GM12891 (cell line): ENCODE data around the gene ATP5PO.

Experiments used
- DNase-seq: peaks from one replicate; pipeline ENCODE4 v3.0.0; 2011; ENCODE audit warnings: low spot score; ENCODE audit not compliant: insufficient read length
- FAIRE-seq: peaks from 2 replicates; lab custom pipeline; 2011; peaks lifted over from hg19 to GRCh38; lab: Jason Lieb, UNC
- PAX5 ChIP-seq: IDR thresholded peaks from 2 replicates; pipeline ENCODE4 v1.6.1; 2011; ENCODE audit warnings: low read length, moderate library complexity, mild to moderate bottlenecking; ENCODE audit not compliant: insufficient read depth, severe bottlenecking
- POLR2A ChIP-seq: IDR thresholded peaks from 2 replicates; pipeline ENCODE4 v1.6.1; 2011; ENCODE audit warnings: low read depth, low read length, control low read depth
- POLR2AphosphoS5 ChIP-seq: IDR thresholded peaks from 2 replicates; pipeline ENCODE4 v1.6.1; 2011; ENCODE audit warnings: low read depth, low read length, control low read depth
- POU2F2 ChIP-seq: IDR thresholded peaks from 2 replicates; pipeline ENCODE4 v1.6.1; 2011; ENCODE audit warnings: low read depth, mild to moderate bottlenecking, control low read depth, low read length, moderate library complexity
- SPI1 ChIP-seq: IDR thresholded peaks from 2 replicates; pipeline ENCODE4 v1.6.1; 2011; ENCODE audit warnings: low read depth, low read length, control low read depth
- TAF1 ChIP-seq: IDR thresholded peaks from 2 replicates; pipeline ENCODE4 v1.6.1; 2011; ENCODE audit warnings: low read depth, low read length, control low read depth

ATP5PO gene

DNA sequence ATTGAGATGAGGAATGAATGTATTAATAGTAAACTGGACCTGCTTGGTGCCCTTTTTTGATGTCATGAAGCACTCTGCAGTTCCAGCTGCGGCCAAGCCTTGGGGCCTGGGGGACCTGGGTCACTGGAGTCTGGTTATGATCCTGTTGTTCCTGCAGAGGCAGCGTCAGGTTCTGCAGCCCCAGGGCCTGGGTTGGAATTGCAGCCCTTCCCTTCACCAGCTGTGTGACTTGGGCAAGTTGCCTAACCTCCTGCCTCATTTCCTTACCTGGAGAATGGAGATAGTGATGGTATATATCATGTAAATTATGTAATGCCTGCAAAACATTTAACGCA, 9.1 kb upstream of the ATP5PO start:
- TF ChIP-seq SPI1 = no peak
- DNase-seq = no peak
- no peak for FAIRE-seq

DNA sequence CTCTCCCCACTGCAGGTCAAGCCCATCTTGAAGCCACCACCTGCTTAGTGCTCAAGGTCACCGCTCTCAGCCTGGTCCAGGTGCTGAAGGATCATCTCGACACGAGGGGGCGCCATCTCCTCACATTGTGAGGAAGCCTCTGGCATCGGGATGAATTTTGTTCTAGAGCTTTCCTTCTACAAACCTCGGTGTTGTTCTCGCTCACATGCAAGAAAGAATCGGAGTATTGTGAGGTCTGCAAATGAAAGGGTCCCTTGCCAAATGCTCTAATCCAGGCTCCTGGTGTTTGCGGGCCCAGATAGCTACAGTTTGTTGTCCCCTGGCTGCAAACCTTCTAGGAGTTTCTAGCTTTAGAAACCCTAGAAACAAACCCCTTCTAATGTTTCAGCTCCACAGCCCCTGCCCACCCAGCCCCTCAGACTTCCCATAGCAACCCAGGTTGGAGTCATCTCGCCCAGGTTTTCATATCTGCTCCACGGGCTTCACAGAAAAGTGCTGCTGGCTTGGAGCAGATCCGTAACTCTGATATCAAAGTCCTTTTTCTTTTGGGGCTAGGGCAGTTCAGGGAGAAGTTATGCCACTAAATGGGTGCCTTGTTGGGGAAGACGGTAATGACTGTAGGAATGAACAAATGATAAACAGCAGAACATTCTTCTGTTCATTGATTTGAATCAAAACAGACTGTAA, 8.6 kb upstream of the ATP5PO start:
- DNase-seq (no peak), FAIRE-seq (peak; percentile 89)
- no peak for TF ChIP-seq TAF1
- TF ChIP-seq POLR2AphosphoS5 = no peak
- no peak for TF ChIP-seq PAX5

DNA sequence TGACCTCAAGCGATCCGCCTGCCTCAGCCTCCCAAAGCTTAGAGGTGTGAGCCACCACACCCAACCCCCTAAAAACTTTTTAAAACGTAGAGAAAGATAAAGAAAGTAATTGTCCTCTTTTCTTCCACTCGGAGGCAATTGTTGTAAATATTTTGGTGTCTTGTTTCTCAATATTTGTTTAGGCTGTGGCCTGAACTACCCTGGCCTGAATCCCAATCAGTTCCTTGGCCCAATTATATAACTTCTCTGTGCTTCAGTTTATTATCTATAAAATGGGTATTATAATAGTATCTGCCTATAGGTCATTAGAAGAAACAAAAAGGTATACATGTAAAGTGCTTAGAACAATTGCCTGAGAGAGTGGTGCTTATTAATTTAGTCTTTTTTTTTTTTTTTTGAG, 1.8 kb upstream of the ATP5PO start:
- FAIRE-seq (no peak), DNase-seq (no peak)
- no peak for TF ChIP-seq PAX5
- TF ChIP-seq POLR2A = no peak
- no peak for TF ChIP-seq POLR2AphosphoS5
- no peak for TF ChIP-seq TAF1
- TF ChIP-seq SPI1 = no peak
- TF ChIP-seq POU2F2 = no peak

DNA sequence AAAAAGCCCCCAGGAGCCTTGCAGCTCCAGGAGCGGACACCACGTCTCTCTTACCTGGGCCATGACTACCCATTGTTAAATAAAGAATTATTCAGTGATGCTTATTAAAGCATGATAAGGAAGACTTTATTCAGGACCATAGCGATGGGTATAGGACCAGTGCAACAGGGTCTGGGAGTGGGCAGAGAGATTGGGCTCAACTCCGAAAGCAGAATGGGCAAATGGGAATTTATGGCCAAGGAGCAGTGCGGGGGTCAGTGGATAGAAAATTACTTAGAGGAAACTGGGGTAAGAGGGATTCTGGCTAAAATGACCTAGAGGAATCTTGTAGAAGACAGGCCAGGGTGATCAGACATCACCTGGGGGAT, 580 bp upstream of the ATP5PO start:
- FAIRE-seq (no peak), DNase-seq (no peak)
- TF ChIP-seq POLR2AphosphoS5 (no peak), SPI1 (no peak), TAF1 (no peak), POLR2A (no peak), PAX5 (no peak), POU2F2 (no peak)

DNA sequence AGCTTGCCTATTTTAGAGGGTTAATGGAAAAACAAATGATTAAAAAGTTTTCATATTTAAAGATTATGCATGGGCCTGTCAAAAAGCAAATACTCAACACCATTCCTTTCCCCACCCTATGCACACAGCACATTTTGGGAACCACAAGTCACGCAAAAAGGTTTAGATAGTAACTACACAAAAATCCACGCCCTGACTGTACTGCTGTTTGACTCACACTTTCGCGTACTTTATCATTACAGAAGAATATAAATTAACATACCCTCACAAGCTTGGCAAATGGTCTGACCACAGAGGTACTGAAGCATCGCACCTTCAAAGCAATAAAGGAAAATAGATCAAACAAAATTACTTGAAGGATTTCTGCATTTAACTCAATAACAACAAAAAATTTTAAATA, 1.4 kb downstream of the ATP5PO start:
- no peak for TF ChIP-seq POU2F2
- TF ChIP-seq POLR2AphosphoS5 = no peak
- no peak for TF ChIP-seq PAX5
- TF ChIP-seq POLR2A = no peak
- no peak for TF ChIP-seq SPI1
- no peak for FAIRE-seq

DNA sequence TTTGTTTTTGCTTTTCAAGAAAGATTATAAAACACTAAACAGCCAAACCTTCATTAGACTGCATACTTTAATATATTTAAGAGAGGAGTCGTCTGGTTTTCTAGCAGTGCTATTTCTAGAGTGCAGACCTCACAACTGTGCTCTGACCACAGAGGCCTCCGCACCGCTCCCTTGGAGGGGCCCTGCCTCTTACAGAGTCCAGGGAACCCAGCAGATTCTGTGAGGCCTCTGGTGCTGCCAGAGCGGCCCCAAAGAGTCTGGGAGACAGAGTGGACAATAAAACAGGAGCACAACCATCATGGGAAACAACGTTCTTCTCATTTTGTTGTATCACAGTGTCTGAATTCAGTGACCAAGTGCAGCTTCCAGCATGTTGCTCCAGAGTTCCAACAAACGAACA, 5.8 kb downstream of the ATP5PO start:
- TF ChIP-seq PAX5 = no peak
- TF ChIP-seq POLR2AphosphoS5 = no peak
- TF ChIP-seq SPI1 = no peak
- TF ChIP-seq POLR2A = no peak
- no peak for TF ChIP-seq POU2F2
- TF ChIP-seq TAF1 = no peak
- DNase-seq (no peak), FAIRE-seq (no peak)

More for the DNA sequence above, 1.4 kb downstream of the ATP5PO start:
- DNase-seq = no peak

DNA sequence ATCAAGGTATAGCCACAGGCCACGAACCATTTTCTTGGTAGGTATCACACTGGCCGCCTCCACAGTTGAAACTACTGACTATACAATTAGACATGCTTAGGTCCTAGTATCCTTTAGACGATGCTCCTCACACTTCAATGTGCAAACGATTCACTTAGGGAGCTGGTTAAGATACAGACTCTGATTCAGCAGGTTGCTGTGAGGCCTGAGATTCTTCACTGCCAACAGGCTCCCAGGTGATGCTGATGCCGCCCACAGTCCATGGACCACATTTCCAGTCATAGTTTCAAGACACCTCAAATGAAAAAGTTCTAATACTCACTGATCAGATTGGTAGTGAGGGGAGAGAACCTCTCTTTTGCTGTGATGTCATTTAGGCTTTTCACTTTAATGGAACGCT, 6.8 kb downstream of the ATP5PO start:
- TF ChIP-seq POU2F2 (no peak), POLR2AphosphoS5 (no peak), TAF1 (no peak), POLR2A (no peak), SPI1 (no peak), PAX5 (no peak)
- FAIRE-seq = no peak
- DNase-seq = no peak

DNA sequence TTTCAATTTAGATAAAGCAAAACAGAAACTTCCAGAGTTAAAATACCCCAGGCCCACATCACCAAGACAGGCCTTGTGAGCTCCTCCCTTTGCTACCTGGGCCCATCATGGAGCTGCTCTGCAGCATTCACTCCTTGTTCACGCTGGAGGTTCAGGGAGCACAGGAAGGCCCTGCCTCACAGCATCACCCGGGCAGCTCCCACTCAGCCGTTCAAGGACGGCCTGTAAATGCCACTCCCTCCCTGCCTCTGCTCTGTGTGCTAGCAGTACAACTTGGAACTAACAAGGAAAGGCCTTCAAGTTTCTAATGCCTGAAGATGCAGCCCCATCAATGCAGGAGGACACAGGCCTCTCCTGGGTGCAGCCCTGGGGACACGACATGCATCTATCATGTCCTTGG, 11.6 kb downstream of the ATP5PO start:
- DNase-seq = no peak
- no peak for TF ChIP-seq PAX5
- TF ChIP-seq POLR2A = no peak
- TF ChIP-seq POU2F2 = no peak
- no peak for TF ChIP-seq SPI1
- TF ChIP-seq POLR2AphosphoS5 = no peak
- FAIRE-seq = no peak

DNA sequence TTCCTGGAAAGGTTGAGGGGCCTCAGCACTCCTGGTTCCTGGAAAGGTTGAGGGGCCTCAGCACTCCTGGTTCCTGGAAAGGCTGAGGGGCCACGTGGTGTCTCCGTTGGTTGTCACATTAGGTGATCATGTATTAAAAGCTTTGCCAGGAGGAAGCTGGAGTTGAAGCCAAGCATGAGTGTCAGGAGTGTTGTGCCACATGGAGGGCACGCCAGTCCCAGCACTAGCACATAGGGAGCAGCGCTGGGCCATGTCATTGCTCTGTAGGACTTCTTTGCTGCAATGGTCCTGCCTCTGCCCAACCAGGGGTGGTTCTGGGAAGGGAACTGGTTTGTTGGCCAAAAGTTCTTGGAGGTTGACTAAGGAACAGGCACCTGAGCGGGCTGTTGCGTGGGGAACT, 13.3 kb downstream of the ATP5PO start:
- TF ChIP-seq TAF1 (no peak), POLR2A (no peak), POLR2AphosphoS5 (no peak), SPI1 (no peak), PAX5 (no peak)
- DNase-seq (no peak), FAIRE-seq (no peak)

DNA sequence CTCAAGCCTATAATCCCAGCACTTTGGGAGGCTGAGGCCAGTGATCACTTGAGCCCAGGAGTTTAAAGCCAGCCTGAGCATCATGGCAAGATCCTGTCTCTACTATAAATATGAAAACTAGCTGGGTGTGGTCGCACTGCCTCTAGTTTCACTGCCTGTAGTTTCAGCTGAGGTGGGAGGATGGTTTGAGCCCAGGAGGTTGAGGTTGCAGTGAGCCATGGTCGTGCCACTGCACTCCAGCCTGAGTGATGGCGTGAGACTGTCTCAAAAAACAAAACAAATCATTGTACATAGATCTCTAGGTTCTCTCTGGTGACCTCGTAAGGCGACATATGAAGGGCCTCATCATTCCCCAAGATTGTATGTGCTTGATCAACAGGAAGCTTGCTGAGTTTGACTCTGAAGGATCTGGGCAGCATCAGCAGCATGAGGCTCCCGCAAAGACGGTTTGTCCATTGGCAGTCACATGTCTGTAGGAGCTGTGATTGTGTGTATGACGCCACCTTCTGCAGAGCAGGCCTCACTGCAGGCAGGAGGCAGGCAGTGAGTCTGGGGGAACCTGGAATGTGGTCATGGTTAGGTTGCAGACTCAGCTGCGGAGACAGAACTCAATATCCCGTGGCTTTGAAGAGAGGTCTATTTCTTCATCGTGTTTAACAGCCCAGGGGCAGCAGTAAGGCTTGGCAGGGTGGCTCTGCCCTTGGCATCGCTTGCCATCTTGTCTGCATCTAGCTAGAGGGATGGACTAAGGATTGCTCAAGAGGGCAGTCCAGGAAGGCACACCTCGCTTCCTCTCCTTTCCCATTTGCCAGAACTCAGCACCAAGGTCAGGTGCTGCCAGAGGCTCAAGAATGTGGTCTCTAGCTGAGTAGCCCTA, 14.0 kb downstream of the ATP5PO start:
- TF ChIP-seq SPI1 = no peak
- no peak for TF ChIP-seq POLR2AphosphoS5
- TF ChIP-seq POU2F2 = no peak
- no peak for TF ChIP-seq TAF1
- TF ChIP-seq POLR2A = no peak
- no peak for TF ChIP-seq PAX5
- FAIRE-seq = peak; percentile 69
- DNase-seq = no peak
